Panc1 (cell line): Measurements from ENCODE around the gene QKI. TPM values are rescaled to one million over a fixed set of nuclear protein-coding genes. Genes with fewer than 3 reads are reported as not detected.

Experiments
- ATAC-seq: fragments of 200-7000 bp; cut with Tn5 transposase; 2 replicates; pipeline ENCODE4 v1.9.1; 2020; ENCODE audit warnings: mild to moderate bottlenecking, moderate library complexity
- BruUV-seq: library from RNA; stranded (reverse); fragments of 400-500 nt; replicated peaks from 2 replicates; lab custom pipeline; 2021; lab: Mats Ljungman, UMichigan
- CTCF ChIA-PET: fragments of 300-600 bp; sonication (Branson Sonifier 250); formaldehyde crosslinking; loops from one replicate; lab custom pipeline; 2022; ENCODE audit warnings: antibody characterized with exemption; lab: Charles Lee
- POLR2A ChIA-PET: fragments of 300-600 bp; sonication (Branson Sonifier 250); formaldehyde crosslinking; loops from one replicate; lab custom pipeline; 2022; ENCODE audit warnings: antibody characterized with exemption; lab: Charles Lee
- DNase-seq: peaks from one replicate; pipeline ENCODE4 v3.0.0-alpha.2; 2010; ENCODE audit warnings: low read depth, low spot score
- H3K27ac ChIP-seq: 2 replicates; pipeline ENCODE4 v1.5.1; 2011; ENCODE audit warnings: mild to moderate bottlenecking, low read length, inconsistent platforms
- H3K27me3 ChIP-seq: fragments of 200-500 bp; sonication (Bioruptor generic); 2 replicates; pipeline ENCODE4 v1.6.0; 2014; ENCODE audit warnings: low read length, inconsistent platforms; ENCODE audit not compliant: control insufficient read depth, insufficient read depth
- H3K36me3 ChIP-seq: fragments of 200-500 bp; sonication (Bioruptor generic); 2 replicates; pipeline ENCODE4 v1.5.1; 2014; ENCODE audit warnings: inconsistent platforms, mild to moderate bottlenecking, low read length, moderate library complexity; ENCODE audit not compliant: control insufficient read depth, insufficient read depth
- H3K4me1 ChIP-seq: 2 replicates; pipeline ENCODE4 v1.5.1; 2011; ENCODE audit warnings: inconsistent platforms, mild to moderate bottlenecking, low read length, moderate library complexity; ENCODE audit not compliant: control insufficient read depth, insufficient read depth
- H3K4me3 ChIP-seq, 2 experiments: 2 replicates each; pipeline ENCODE4 v1.5.1; 2011 to 2012; ENCODE audit warnings: low read depth in 2 of 2, low read length in 2 of 2, mild to moderate bottlenecking in 2 of 2, inconsistent platforms in 1 of 2, moderate library complexity in 1 of 2
- H3K9me3 ChIP-seq: fragments of 200-500 bp; sonication (Bioruptor generic); 2 replicates; pipeline ENCODE4 v1.5.1; 2014; ENCODE audit warnings: low read depth, mild to moderate bottlenecking, inconsistent platforms, low read length, moderate library complexity; ENCODE audit not compliant: control insufficient read depth, insufficient read depth
- CTCF ChIP-seq: fragments of 450-650 bp; IDR thresholded peaks from 2 replicates; pipeline ENCODE4 v1.5.1; 2017; ENCODE audit warnings: mild to moderate bottlenecking
- REST ChIP-seq, 2 experiments: IDR thresholded peaks; 2 replicates each; pipeline ENCODE4 v1.6.1; 2011 to 2012; ENCODE audit warnings: low read depth in 2 of 2, control low read depth in 1 of 2, low read length in 1 of 2, mild to moderate bottlenecking in 1 of 2, moderate library complexity in 1 of 2; ENCODE audit not compliant: insufficient read depth in 1 of 2
- SIN3A ChIP-seq: IDR thresholded peaks from 2 replicates; pipeline ENCODE4 v1.6.1; 2012; ENCODE audit warnings: low read depth, mild to moderate bottlenecking, low read length, moderate library complexity, borderline replicate concordance; ENCODE audit not compliant: insufficient read depth
- in situ Hi-C: cut with HindIII; loops from 2 replicates; pipeline ENCODE4 v1.10.0; 2016; ENCODE audit warnings: low sequenced_read_pairs, low pct_unique_long_range_greater_than_20kb
- intact Hi-C: fragments of 100-400 bp; cut with micrococcal nuclease; formaldehyde crosslinking; loops from one replicate; pipeline ENCODE4 v1.10.0; 2022; ENCODE audit not compliant: unreplicated experiment
- total RNA-seq: library from RNA; stranded (reverse); gene quantifications from one replicate; pipeline ENCODE4 v1.2.1, GENCODE V29; 2021; ENCODE audit not compliant: unreplicated experiment

The QKI gene
- total RNA-seq, 1 experiment from 2014 or later = 176 TPM

DNA sequence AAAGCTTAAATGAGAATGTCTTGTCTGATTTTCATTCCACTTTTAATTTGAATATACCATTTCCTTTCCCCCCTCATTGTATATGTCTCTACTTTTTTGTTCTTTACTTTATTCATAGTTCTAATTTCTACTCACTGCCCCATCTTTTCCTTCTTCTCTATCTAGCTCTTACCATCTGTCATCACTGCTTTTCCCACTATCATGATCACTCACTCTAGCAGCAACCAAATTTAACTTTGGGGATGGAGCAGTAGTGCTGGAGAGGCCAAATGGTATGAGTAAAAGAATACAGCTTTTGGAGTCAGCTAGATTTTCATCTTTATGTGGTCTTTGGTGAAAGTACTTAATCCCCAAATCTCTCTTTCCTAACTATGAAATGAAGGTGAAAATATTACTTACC is 25.5 kb downstream of the QKI start:
- H3K4me3 ChIP-seq = no peak overlapping the region
- H3K27ac ChIP-seq = no peak overlapping the region
- BruUV-seq = no TSS peak
- intact Hi-C loops = no loop called here
- no peak for TF ChIP-seq SIN3A
- no peak for TF ChIP-seq CTCF
- ChIA-PET CTCF (no interaction called here), POLR2A (no interaction called here)
- H3K4me1 ChIP-seq = peaks cover 12% of the 10 kb centered on the region; the same call in 1 of the 2 replicates
- in situ Hi-C loops = no loop called here
- H3K9me3 ChIP-seq = no peaks in the 10 kb centered on the region
- no peaks in the 10 kb centered on the region for H3K36me3 ChIP-seq
- DNase-seq (no peak), ATAC-seq (no peak)
- H3K27me3 ChIP-seq = no peaks in the 10 kb centered on the region

GRCh38 chr6:163442336-163442735 is 27.8 kb downstream of the QKI start:
- ATAC-seq (no peak), DNase-seq (no peak)
- in situ Hi-C loops (no loop called here), intact Hi-C loops (no loop called here)
- POLR2A ChIA-PET = no interaction called here
- Histone ChIP-seq H3K4me1 (peaks cover 14% of the 10 kb centered on the region; the same call in 1 of the 2 replicates), H3K27me3 (no peaks in the 10 kb centered on the region), H3K27ac (no peak overlapping the region), H3K4me3 (no peak overlapping the region), H3K36me3 (no peaks in the 10 kb centered on the region), H3K9me3 (no peaks in the 10 kb centered on the region)
- CTCF ChIA-PET = no interaction called here
- no TSS peak for BruUV-seq
- TF ChIP-seq SIN3A = no peak
- TF ChIP-seq CTCF = no peak

- no TSS peak for BruUV-seq
- ChIA-PET POLR2A (no interaction called here), CTCF (no interaction called here)
- H3K4me1 ChIP-seq = peaks cover 14% of the 10 kb centered on the region; the same call in 1 of the 2 replicates
- H3K27ac ChIP-seq = no peak overlapping the region
- ATAC-seq (peak; percentile 62; the same call in 1 of the 2 replicates), DNase-seq (no peak)
- intact Hi-C loops (no loop called here), in situ Hi-C loops (no loop called here)
- H3K9me3 ChIP-seq = no peaks in the 10 kb centered on the region
- H3K4me3 ChIP-seq = no peak overlapping the region
- H3K27me3 ChIP-seq = no peaks in the 10 kb centered on the region
- TF ChIP-seq CTCF = 0 out of 2 replicates have a peak, but pooled peaks have one; percentile 13
- no peak for TF ChIP-seq REST (IDR thresholded peaks at IDR 0.05; ENCODE audit: insufficient read depth in 1 of 2, low read depth in 2 of 2, low read length in 1 of 2)
- no peaks in the 10 kb centered on the region for H3K36me3 ChIP-seq
Measured at GRCh38 chr6:163444077-163444476, 29.6 kb downstream of the QKI start.
